Suppressor macrophage treated with lipopolysaccharide for 4 hours (primary cell): ENCODE data around the gene TEKTIP1.

ENCODE experiments used
- DNase-seq: peaks from one replicate; pipeline ENCODE4 v3.0.0-alpha.2; 2020

TEKTIP1 gene

GRCh38 chr19:3538965-3539755, at the start of gene TEKTIP1:
TSS of gene TEKTIP1 (plus strand) at chr19:3539174. CDS start at chr19:3539178, 4 bp downstream.
- no peak for DNase-seq

- no peak for DNase-seq
Observed at GRCh38 chr19:3491396-3492119, 47.4 kb upstream of the TEKTIP1 start.

- DNase-seq = no peak
Observed at GRCh38 chr19:3492131-3492839, 46.7 kb upstream of the TEKTIP1 start.

- DNase-seq = no peak
Observed at GRCh38 chr19:3492919-3493318, 46.1 kb upstream of the TEKTIP1 start.

GRCh38 chr19:3493651-3494050, 45.3 kb upstream of the TEKTIP1 start:
- DNase-seq = no peak

GRCh38 chr19:3494051-3494450, 44.9 kb upstream of the TEKTIP1 start:
- DNase-seq = no peak

- DNase-seq = no peak
Observed at GRCh38 chr19:3494559-3494958, 44.4 kb upstream of the TEKTIP1 start.

- no peak for DNase-seq
Observed at GRCh38 chr19:3496392-3497273, 42.3 kb upstream of the TEKTIP1 start.

GRCh38 chr19:3497757-3498520, 41.0 kb upstream of the TEKTIP1 start:
- DNase-seq = no peak

- no peak for DNase-seq
Observed at GRCh38 chr19:3499738-3500428, 39.1 kb upstream of the TEKTIP1 start.

- peak; percentile 97 for DNase-seq
Observed at GRCh38 chr19:3500429-3501101, 38.4 kb upstream of the TEKTIP1 start, which contains the start of gene DOHH. TSS of gene DOHH (minus strand) at chr19:3500674. CDS start at chr19:3496814, 3,860 bp downstream.

- no peak for DNase-seq
Observed at GRCh38 chr19:3501780-3502179, 37.2 kb upstream of the TEKTIP1 start.

GRCh38 chr19:3503036-3503572, 35.9 kb upstream of the TEKTIP1 start:
- DNase-seq = no peak

GRCh38 chr19:3504735-3505134, 34.2 kb upstream of the TEKTIP1 start:
- DNase-seq = peak; percentile 23

- DNase-seq = peak; percentile 100
Observed at GRCh38 chr19:3505598-3506383, 33.2 kb upstream of the TEKTIP1 start, which contains the start of gene FZR1. TSS of gene FZR1 (plus strand) at chr19:3506311. CDS start at chr19:3522990, 16,679 bp downstream.

GRCh38 chr19:3506384-3507340, 32.3 kb upstream of the TEKTIP1 start:
- peak; percentile 19 for DNase-seq

- no peak for DNase-seq
Observed at GRCh38 chr19:3507371-3508120, 31.4 kb upstream of the TEKTIP1 start.
